Naive thymus-derived CD4-positive, alpha-beta T cell (primary cell): ENCODE measurements around the gene DENND1B. TPM values are rescaled to one million over a fixed set of nuclear protein-coding genes. Genes with fewer than 3 reads are reported as not detected.
A peak's percentile ranks its signal among the peaks of the same experiment; 100 is the strongest.

Experiments used
- ATAC-seq: fragments of 150-1000 bp; cut with Tn5 transposase; 2 replicates; pipeline ENCODE4 v1.10.0; 2021; ENCODE audit warnings: mild to moderate bottlenecking, moderate library complexity
- CTCF ChIA-PET: fragments of 350-600 bp; sonication (Branson Sonifier 250); formaldehyde crosslinking; loops from one replicate; lab custom pipeline; 2021; ENCODE audit warnings: antibody characterized with exemption; lab: Charles Lee
- POLR2A ChIA-PET: fragments of 350-600 bp; sonication (Branson Sonifier 250); formaldehyde crosslinking; loops from one replicate; lab custom pipeline; 2021; ENCODE audit warnings: antibody characterized with exemption, inconsistent platforms; lab: Charles Lee
- DNase-seq, 9 donors: peaks; one replicate each; pipeline versions ENCODE4 v3.0.0 to v3.0.0-alpha.2; 2020 to 2022; ENCODE audit warnings: mixed read lengths in 1 of 9
- H3K27ac ChIP-seq: one replicate; pipeline ENCODE4 v1.7.0; 2013; ENCODE audit warnings: mild to moderate bottlenecking, low read depth, low read length, moderate library complexity
- H3K27me3 ChIP-seq, 2 donors: one replicate each; pipeline ENCODE4 v1.7.0; 2013; ENCODE audit warnings: low read length in 2 of 2, mild to moderate bottlenecking in 2 of 2, moderate library complexity in 2 of 2; ENCODE audit not compliant: control insufficient read depth in 2 of 2, insufficient read depth in 2 of 2
- H3K36me3 ChIP-seq, 3 experiments: 1 replicate in 2 of 3; 2 replicates in 1 of 3; pipeline ENCODE4 v1.7.0; 2013; ENCODE audit warnings: low read length in 3 of 3, mild to moderate bottlenecking in 3 of 3, moderate library complexity in 1 of 3; ENCODE audit not compliant: insufficient read depth in 3 of 3, control insufficient read depth in 2 of 3
- H3K4me1 ChIP-seq, 2 donors: one replicate each; pipeline ENCODE4 v1.7.0; 2013; ENCODE audit warnings: low read length in 2 of 2, mild to moderate bottlenecking in 2 of 2, moderate library complexity in 1 of 2; ENCODE audit not compliant: control insufficient read depth in 2 of 2, insufficient read depth in 2 of 2
- H3K4me3 ChIP-seq: 2 replicates; pipeline ENCODE4 v1.7.0; 2013; ENCODE audit warnings: mild to moderate bottlenecking, low read length
- H3K9me3 ChIP-seq, 3 experiments: 1 replicate in 2 of 3; 2 replicates in 1 of 3; pipeline ENCODE4 v1.7.0; 2013; ENCODE audit warnings: low read length in 3 of 3; ENCODE audit not compliant: control insufficient read depth in 2 of 3
- H3K27ac Mint-ChIP-seq, 9 donors: one replicate each; pipeline ENCODE4 v1.8.0; 2020 to 2022; ENCODE audit warnings: mixed read lengths in 9 of 9, mild to moderate bottlenecking in 8 of 9, moderate library complexity in 5 of 9, inconsistent platforms in 2 of 9
- H3K27me3 Mint-ChIP-seq, 5 donors: one replicate each; pipeline ENCODE4 v1.8.0; 2021 to 2022; ENCODE audit warnings: mixed read lengths in 5 of 5, mild to moderate bottlenecking in 1 of 5
- H3K36me3 Mint-ChIP-seq, 5 donors: one replicate each; pipeline ENCODE4 v1.8.0; 2020 to 2022; ENCODE audit warnings: mixed read lengths in 5 of 5, mild to moderate bottlenecking in 3 of 5, inconsistent platforms in 1 of 5
- H3K4me1 Mint-ChIP-seq, 7 donors: one replicate each; pipeline ENCODE4 v1.8.0; 2020 to 2022; ENCODE audit warnings: mixed read lengths in 7 of 7, mild to moderate bottlenecking in 3 of 7, inconsistent platforms in 1 of 7
- H3K4me3 Mint-ChIP-seq, 10 donors: one replicate each; pipeline ENCODE4 v1.8.0; 2020 to 2022; ENCODE audit warnings: mild to moderate bottlenecking in 10 of 10, mixed read lengths in 10 of 10, moderate library complexity in 6 of 10, inconsistent platforms in 2 of 10
- H3K9me3 Mint-ChIP-seq, 11 donors: one replicate each; pipeline ENCODE4 v1.8.0; 2020 to 2022; ENCODE audit warnings: mixed read lengths in 11 of 11, mild to moderate bottlenecking in 4 of 11, inconsistent platforms in 1 of 11, moderate library complexity in 1 of 11
- intact Hi-C, 2 donors: fragments of 100-400 bp; cut with micrococcal nuclease; formaldehyde crosslinking; loops; one replicate each; pipeline ENCODE4 v1.15.1; 2023
- polyA plus RNA-seq, 2 donors: library from polyadenylated mRNA; unstranded; fragments of 300-500 nt; fragmentation: Illumina TruSeq; gene quantifications; one replicate each; pipeline ENCODE4 v1.2.3, GENCODE V29; 2021
- total RNA-seq, 6 experiments: library from RNA in 5 of 6; stranded (reverse) in 5 of 6; gene quantifications; 1 replicate in 5 of 6; 2 replicates in 1 of 6; pipeline ENCODE4 v1.2.3 and lab custom pipeline; 2021 to 2026

DENND1B gene
- total and polyA plus RNA-seq, 7 experiments from 2014 or later = 7.3 to 28.7 (median 18.2) TPM

GRCh38 chr1:197787056-197787455, 11.8 kb upstream of the DENND1B start:
- Mint-ChIP-seq H3K36me3 (no peaks in the 10 kb centered on the region), H3K27me3 (no peaks in the 10 kb centered on the region), H3K27ac (no peak overlapping the region), H3K9me3 (peaks cover 0 to 1% (median 0%) of the 10 kb centered on the region in 11 donors), H3K4me1 (peaks cover 0 to 4% (median 0%) of the 10 kb centered on the region in 7 donors), H3K4me3 (no peak overlapping the region)
- DNase-seq (no peak), ATAC-seq (no peak)
- intact Hi-C loops = no loop called here
- ChIA-PET POLR2A (no interaction called here), CTCF (no interaction called here)
- Histone ChIP-seq H3K4me1 (no peaks in the 10 kb centered on the region), H3K27ac (no peak overlapping the region), H3K9me3 (no peaks in the 10 kb centered on the region), H3K36me3 (no peaks in the 10 kb centered on the region), H3K27me3 (no peaks in the 10 kb centered on the region), H3K4me3 (no peak overlapping the region)

GRCh38 chr1:197786280-197786679, 11.0 kb upstream of the DENND1B start:
- H3K36me3 ChIP-seq = no peaks in the 10 kb centered on the region
- POLR2A ChIA-PET = interaction anchor here (0.7 kb wide), 1 partner anchor 31 kb away, joined by 8 read pairs; no protein-coding TSS in a partner anchor
- no peak overlapping the region for H3K4me3 Mint-ChIP-seq
- CTCF ChIA-PET = no interaction called here
- no peaks in the 10 kb centered on the region for H3K27me3 ChIP-seq
- H3K4me1 ChIP-seq = no peaks in the 10 kb centered on the region
- no peaks in the 10 kb centered on the region for H3K27me3 Mint-ChIP-seq
- intact Hi-C loops = no loop called here
- peaks cover 0 to 4% (median 0%) of the 10 kb centered on the region in 7 donors for H3K4me1 Mint-ChIP-seq
- no peak for DNase-seq
- no peak overlapping the region for H3K27ac ChIP-seq
- no peaks in the 10 kb centered on the region for H3K9me3 ChIP-seq
- no peak for ATAC-seq
- no peak overlapping the region for H3K4me3 ChIP-seq
- H3K9me3 Mint-ChIP-seq = peaks cover 0 to 1% (median 0%) of the 10 kb centered on the region in 11 donors
- H3K27ac Mint-ChIP-seq = no peak overlapping the region
- no peaks in the 10 kb centered on the region for H3K36me3 Mint-ChIP-seq

DNA sequence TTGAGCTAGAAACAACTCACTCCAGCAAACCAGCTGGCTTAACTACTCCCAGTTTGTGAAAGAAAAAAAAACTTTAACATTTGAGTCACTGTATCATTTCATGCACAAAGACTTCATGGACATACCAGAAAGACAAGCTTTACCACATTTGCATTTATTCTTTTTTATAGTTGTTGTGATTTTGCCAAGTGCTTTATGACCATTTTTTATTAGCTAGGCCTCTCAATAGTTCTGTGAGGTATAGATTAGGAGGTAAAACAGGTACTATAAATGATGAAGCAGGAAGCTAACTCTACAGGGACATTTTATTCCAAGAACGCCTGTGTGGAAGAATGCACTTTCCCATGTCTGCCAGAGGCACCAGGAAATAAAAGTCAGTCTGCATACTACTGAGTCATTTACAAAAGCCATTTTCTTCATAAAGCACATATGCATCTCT, 8.2 kb upstream of the DENND1B start:
- intact Hi-C loops = no loop called here
- ChIA-PET CTCF (no interaction called here), POLR2A (no interaction called here)
- ATAC-seq = no peak
- Histone ChIP-seq H3K4me3 (no peak overlapping the region), H3K9me3 (no peaks in the 10 kb centered on the region), H3K27me3 (no peaks in the 10 kb centered on the region), H3K36me3 (no peaks in the 10 kb centered on the region), H3K4me1 (no peaks in the 10 kb centered on the region), H3K27ac (no peak overlapping the region)
- Mint-ChIP-seq H3K9me3 (peaks cover 0 to 1% (median 0%) of the 10 kb centered on the region in 11 donors), H3K4me1 (peaks cover 8 to 10% (median 9%) of the 10 kb centered on the region in 7 donors), H3K27ac (no peak overlapping the region), H3K27me3 (no peaks in the 10 kb centered on the region), H3K4me3 (no peak overlapping the region), H3K36me3 (peaks cover 0 to 8% (median 0%) of the 10 kb centered on the region in 5 donors)
- DNase-seq = no peak

GRCh38 chr1:197782722-197783360, 7.6 kb upstream of the DENND1B start:
- no peak overlapping the region for H3K4me3 Mint-ChIP-seq
- peaks cover 0 to 8% (median 0%) of the 10 kb centered on the region in 5 donors for H3K36me3 Mint-ChIP-seq
- no peak overlapping the region for H3K4me3 ChIP-seq
- H3K27ac ChIP-seq = no peak overlapping the region
- peaks cover 0 to 1% (median 0%) of the 10 kb centered on the region in 11 donors for H3K9me3 Mint-ChIP-seq
- no peaks in the 10 kb centered on the region for H3K36me3 ChIP-seq
- POLR2A ChIA-PET = no interaction called here
- ATAC-seq = peak; percentile 31
- H3K27ac Mint-ChIP-seq = no peak overlapping the region
- H3K27me3 Mint-ChIP-seq = no peaks in the 10 kb centered on the region
- H3K9me3 ChIP-seq = no peaks in the 10 kb centered on the region
- no peak for DNase-seq
- intact Hi-C loops = no loop called here
- H3K4me1 ChIP-seq = no peaks in the 10 kb centered on the region
- H3K27me3 ChIP-seq = no peaks in the 10 kb centered on the region
- CTCF ChIA-PET = no interaction called here
- H3K4me1 Mint-ChIP-seq = peaks cover 11 to 16% (median 14%) of the 10 kb centered on the region in 7 donors

- H3K9me3 Mint-ChIP-seq = peaks cover 0 to 1% (median 0%) of the 10 kb centered on the region in 11 donors
- intact Hi-C loops = no loop called here
- CTCF ChIA-PET = interaction anchor here (0.5 kb wide), 1 partner anchor 12 kb away, joined by 3 read pairs; no protein-coding TSS in a partner anchor
- Histone ChIP-seq H3K36me3 (no peaks in the 10 kb centered on the region), H3K4me3 (no peak overlapping the region), H3K4me1 (peaks cover 0 to under 1% of the 10 kb centered on the region in 2 donors), H3K27me3 (no peaks in the 10 kb centered on the region), H3K27ac (no peak overlapping the region), H3K9me3 (no peaks in the 10 kb centered on the region)
- no peak overlapping the region for H3K27ac Mint-ChIP-seq
- no peak for DNase-seq
- ATAC-seq = no peak
- POLR2A ChIA-PET = no interaction called here
- no peaks in the 10 kb centered on the region for H3K27me3 Mint-ChIP-seq
- H3K36me3 Mint-ChIP-seq = peaks cover 0 to 8% (median 0%) of the 10 kb centered on the region in 5 donors
- H3K4me3 Mint-ChIP-seq = no peak overlapping the region
- peaks cover 11 to 22% (median 15%) of the 10 kb centered on the region in 7 donors for H3K4me1 Mint-ChIP-seq
Measured at GRCh38 chr1:197781968-197782721, 6.9 kb upstream of the DENND1B start.

- Histone ChIP-seq H3K4me3 (no peak overlapping the region), H3K27me3 (no peaks in the 10 kb centered on the region), H3K9me3 (no peaks in the 10 kb centered on the region), H3K36me3 (no peaks in the 10 kb centered on the region), H3K4me1 (peaks cover 12 to 19% of the 10 kb centered on the region in 2 donors), H3K27ac (no peak overlapping the region)
- peaks cover 0 to 8% (median 0%) of the 10 kb centered on the region in 5 donors for H3K36me3 Mint-ChIP-seq
- no peak overlapping the region for H3K4me3 Mint-ChIP-seq
- peaks cover 19 to 36% (median 27%) of the 10 kb centered on the region in 7 donors for H3K4me1 Mint-ChIP-seq
- no peak for ATAC-seq
- intact Hi-C loops = loop anchor here (5.0 to 10.0 kb wide), 12 partner anchors 47 to 1155 kb away; partner anchors contain the start of genes NEK7 (in 2 of the 2) and ASPM (in 1 of the 2)
- ChIA-PET CTCF (interaction anchor here (0.7 to 1.1 kb wide), 2 partner anchors 89 to 378 kb away, joined by 3 read pairs; no protein-coding TSS in a partner anchor), POLR2A (no interaction called here)
- no peak for DNase-seq
- H3K27ac Mint-ChIP-seq = no peak overlapping the region
- peaks cover 0 to 1% (median 0%) of the 10 kb centered on the region in 11 donors for H3K9me3 Mint-ChIP-seq
- H3K27me3 Mint-ChIP-seq = no peaks in the 10 kb centered on the region
Measured at GRCh38 chr1:197779921-197780320, 4.6 kb upstream of the DENND1B start.
